H1 (cell line): ENCODE measurements around the gene RGR. TPM values are rescaled to one million over a fixed set of nuclear protein-coding genes. Genes with fewer than 3 reads are reported as not detected.

Source experiments
- CTCF ChIA-PET: fragments of 300-600 bp; sonication (Branson Sonifier 250); formaldehyde crosslinking; loops from one replicate; lab custom pipeline; 2021; ENCODE audit not compliant: partially characterized antibody; lab: Charles Lee
- POLR2A ChIA-PET: fragments of 300-600 bp; sonication (Branson Sonifier 250); formaldehyde crosslinking; loops from one replicate; lab custom pipeline; 2021; ENCODE audit warnings: inconsistent platforms; ENCODE audit not compliant: partially characterized antibody; lab: Charles Lee
- DNase-seq, 2 experiments: peaks; one replicate each; pipeline versions ENCODE4 v3.0.0 to v3.0.0-alpha.2; 2010 to 2022; ENCODE audit warnings: low spot score in 2 of 2, low read depth in 1 of 2, mixed read lengths in 1 of 2
- FAIRE-seq: peaks from 2 replicates; lab custom pipeline; 2011; peaks lifted over from hg19 to GRCh38; lab: Jason Lieb, UNC
- H2AFZ ChIP-seq: 2 replicates; pipeline ENCODE4 v1.8.1; 2012; ENCODE audit warnings: low read length, inconsistent platforms
- H2AK5ac ChIP-seq: 2 replicates; pipeline ENCODE4 v1.6.1; 2013; ENCODE audit warnings: low read depth, low read length
- H2BK120ac ChIP-seq: replicated peaks from 2 replicates; pipeline ENCODE3; 2013; ENCODE audit warnings: low read depth, low read length, inconsistent platforms
- H2BK12ac ChIP-seq: 2 replicates; pipeline ENCODE4 v1.6.1; 2013; ENCODE audit warnings: low read depth, low read length
- H2BK15ac ChIP-seq: 2 replicates; pipeline ENCODE4 v1.6.1; 2013; ENCODE audit warnings: low read length
- H2BK20ac ChIP-seq: 2 replicates; pipeline ENCODE4 v1.6.1; 2013; ENCODE audit warnings: low read length
- H2BK5ac ChIP-seq: 2 replicates; pipeline ENCODE4 v1.6.1; 2013; ENCODE audit warnings: low read depth, low read length
- H3K14ac ChIP-seq: 2 replicates; pipeline ENCODE4 v1.6.1; 2013; ENCODE audit warnings: inconsistent platforms; ENCODE audit not compliant: insufficient read length
- H3K18ac ChIP-seq: 2 replicates; pipeline ENCODE4 v1.6.1; 2013; ENCODE audit warnings: low read length; ENCODE audit errors: extremely low read depth
- H3K23ac ChIP-seq: 2 replicates; pipeline ENCODE4 v1.6.1; 2013; ENCODE audit warnings: inconsistent platforms; ENCODE audit not compliant: insufficient read length
- H3K23me2 ChIP-seq: 2 replicates; pipeline ENCODE4 v1.6.1; 2013; ENCODE audit warnings: low read depth, low read length
- H3K27ac ChIP-seq: 2 replicates; pipeline ENCODE4 v1.6.1; 2011; ENCODE audit warnings: low read depth, low read length, inconsistent platforms
- H3K27me3 ChIP-seq, 4 experiments: replicated peaks in 1 of 4; 1 replicate in 1 of 4; 2 replicates in 3 of 4; pipeline versions ENCODE4 v1.6.1 to v1.8.1; 2011 to 2013; ENCODE audit warnings: low read length in 3 of 4, mild to moderate bottlenecking in 3 of 4, inconsistent platforms in 2 of 4, mixed read lengths in 2 of 4, moderate library complexity in 1 of 4; ENCODE audit not compliant: control insufficient read depth in 3 of 4, insufficient read depth in 3 of 4; ENCODE audit errors: extremely low read depth in 1 of 4
- H3K36me3 ChIP-seq, 4 experiments: 2 replicates each; pipeline versions ENCODE4 v1.6.1 to v1.8.1; 2011 to 2013; ENCODE audit warnings: mild to moderate bottlenecking in 4 of 4, low read length in 3 of 4, moderate library complexity in 2 of 4, control low read depth in 1 of 4, inconsistent platforms in 1 of 4; ENCODE audit not compliant: insufficient read depth in 4 of 4, control insufficient read depth in 2 of 4
- H3K4ac ChIP-seq: replicated peaks from 2 replicates; pipeline ENCODE3; 2013; ENCODE audit warnings: low read length, low read depth, mixed read lengths, inconsistent platforms; ENCODE audit not compliant: insufficient read length
- H3K4me1 ChIP-seq, 4 experiments: replicated peaks in 1 of 4; 1 replicate in 1 of 4; 2 replicates in 3 of 4; pipeline versions ENCODE4 v1.6.1 to v1.8.1; 2011 to 2013; ENCODE audit warnings: low read length in 3 of 4, inconsistent platforms in 2 of 4, mixed read lengths in 1 of 4; ENCODE audit not compliant: insufficient read depth in 4 of 4, control insufficient read depth in 3 of 4
- H3K4me2 ChIP-seq, 2 experiments: 2 replicates each; pipeline versions ENCODE4 v1.6.1 to v1.8.1; 2011 to 2013; ENCODE audit warnings: low read depth in 2 of 2, low read length in 2 of 2, control low read depth in 1 of 2, inconsistent platforms in 1 of 2, mild to moderate bottlenecking in 1 of 2; ENCODE audit not compliant: insufficient read depth in 1 of 2
- H3K4me3 ChIP-seq, 4 experiments: fragments of 200-600, 300-600 bp in 1 of 4; sonication (generic), shearing (Covaris generic), sonication (Bioruptor Twin) in 1 of 4; 2 replicates each; pipeline versions ENCODE4 v1.5.1 to v1.8.1; 2011 to 2016; ENCODE audit warnings: low read length in 4 of 4, low read depth in 3 of 4, control low read depth in 2 of 4, inconsistent platforms in 2 of 4, mild to moderate bottlenecking in 2 of 4, mixed read lengths in 1 of 4, moderate library complexity in 1 of 4; ENCODE audit not compliant: insufficient read depth in 2 of 4; ENCODE audit errors: extremely low read depth in 1 of 4
- H3K56ac ChIP-seq: replicated peaks from 2 replicates; pipeline ENCODE3; 2013; ENCODE audit warnings: low read depth, mild to moderate bottlenecking, mixed read lengths, low read length, inconsistent platforms; ENCODE audit not compliant: insufficient read length
- H3K79me1 ChIP-seq: 2 replicates; pipeline ENCODE4 v1.6.1; 2013; ENCODE audit warnings: low read depth, low read length, control low read depth
- H3K79me2 ChIP-seq, 2 experiments: 2 replicates each; pipeline versions ENCODE4 v1.6.1 to v1.8.1; 2012 to 2013; ENCODE audit warnings: low read length in 2 of 2, mild to moderate bottlenecking in 2 of 2, inconsistent platforms in 1 of 2; ENCODE audit not compliant: insufficient read depth in 2 of 2, control insufficient read depth in 1 of 2
- H3K9ac ChIP-seq, 4 experiments: replicated peaks in 1 of 4; 1 replicate in 1 of 4; 2 replicates in 3 of 4; pipeline versions ENCODE4 v1.6.1 to v1.8.1; 2011 to 2013; ENCODE audit warnings: low read depth in 3 of 4, low read length in 3 of 4, control low read depth in 2 of 4, mild to moderate bottlenecking in 2 of 4, moderate library complexity in 2 of 4, inconsistent platforms in 1 of 4; ENCODE audit errors: extremely low read depth in 1 of 4
- H3K9me3 ChIP-seq, 2 experiments: 2 replicates each; pipeline versions ENCODE4 v1.6.1 to v1.8.1; 2012 to 2013; ENCODE audit warnings: mild to moderate bottlenecking in 2 of 2, moderate library complexity in 2 of 2, control low read depth in 1 of 2, inconsistent platforms in 1 of 2, low read depth in 1 of 2, low read length in 1 of 2, mixed read lengths in 1 of 2; ENCODE audit not compliant: insufficient read depth in 2 of 2
- H4K20me1 ChIP-seq, 2 experiments: replicated peaks in 1 of 2; 2 replicates each; pipeline versions ENCODE3 to v1.8.1; 2011 to 2013; ENCODE audit warnings: inconsistent platforms in 2 of 2, low read length in 2 of 2, mild to moderate bottlenecking in 1 of 2; ENCODE audit not compliant: insufficient read depth in 2 of 2, control insufficient read depth in 1 of 2
- H4K5ac ChIP-seq: 2 replicates; pipeline ENCODE4 v1.6.1; 2013; ENCODE audit warnings: low read length, low read depth, mixed read lengths, inconsistent platforms; ENCODE audit not compliant: insufficient read length
- H4K8ac ChIP-seq: 2 replicates; pipeline ENCODE4 v1.8.0; 2013; ENCODE audit warnings: mild to moderate bottlenecking, moderate library complexity, low read length, inconsistent platforms; ENCODE audit not compliant: insufficient read depth; ENCODE audit errors: extremely low read depth
- H4K91ac ChIP-seq: replicated peaks from 2 replicates; pipeline ENCODE3; 2013; ENCODE audit warnings: low read length, mixed read lengths, inconsistent platforms; ENCODE audit not compliant: insufficient read length
- CEBPB ChIP-seq: IDR thresholded peaks from 2 replicates; pipeline ENCODE4 v1.6.1; 2012; ENCODE audit warnings: low read depth, low read length
- CHD2 ChIP-seq: IDR thresholded peaks from 2 replicates; pipeline ENCODE4 v1.6.1; 2012; ENCODE audit warnings: low read length, improper control_type of control experiment
- CTCF ChIP-seq, 3 experiments: IDR thresholded peaks; 1 replicate in 2 of 3; 2 replicates in 1 of 3; pipeline versions ENCODE4 v1.5.1 to v1.6.1; 2011; ENCODE audit warnings: low read length in 3 of 3, mild to moderate bottlenecking in 3 of 3, inconsistent platforms in 2 of 3, low read depth in 1 of 3, moderate library complexity in 1 of 3; ENCODE audit not compliant: insufficient read depth in 1 of 3; ENCODE audit errors: control extremely low read depth in 1 of 3
- JUN ChIP-seq: IDR thresholded peaks from 2 replicates; pipeline ENCODE4 v1.6.1; 2011; ENCODE audit warnings: low read depth, mild to moderate bottlenecking, improper control_type of control experiment, low read length
- JUND ChIP-seq: IDR thresholded peaks from 2 replicates; pipeline ENCODE4 v1.6.1; 2011; ENCODE audit warnings: mild to moderate bottlenecking, improper control_type of control experiment, low read length
- RAD21 ChIP-seq, 2 experiments: IDR thresholded peaks in 1 of 2; conservative IDR thresholded peaks in 1 of 2; 2 replicates each; pipeline ENCODE4 v1.6.1; 2011; ENCODE audit warnings: low read depth in 2 of 2, low read length in 2 of 2, improper control_type of control experiment in 1 of 2, inconsistent platforms in 1 of 2, mild to moderate bottlenecking in 1 of 2, moderate library complexity in 1 of 2
- TCF12 ChIP-seq: IDR thresholded peaks from 2 replicates; pipeline ENCODE4 v1.6.1; 2011; ENCODE audit warnings: low read depth, mild to moderate bottlenecking, low read length
- TEAD4 ChIP-seq: IDR thresholded peaks from 2 replicates; pipeline ENCODE4 v1.6.1; 2012; ENCODE audit warnings: low read depth, low read length, inconsistent platforms, mixed read lengths
- USF2 ChIP-seq: IDR thresholded peaks from 2 replicates; pipeline ENCODE4 v1.6.1; 2011; ENCODE audit warnings: low read length, improper control_type of control experiment
- WGBS, 2 experiments: shearing (Covaris generic) in 1 of 2; methylation state at CpG; one replicate each; pipeline versions ENCODE4 v1.1.6 to v1.1.7; 2013 to 2015; ENCODE audit warnings: low lambda C conversion rate in 2 of 2, mixed read lengths in 2 of 2, inconsistent platforms in 1 of 2, low coverage in 1 of 2, missing lambda C conversion rate in 1 of 2; ENCODE audit not compliant: insufficient replicate concordance in 2 of 2, insufficient coverage in 1 of 2, insufficient read length in 1 of 2; ENCODE audit errors: extremely low coverage in 1 of 2, missing lambda C conversion rate in 1 of 2; 5-methylcytosine and 5-hydroxymethylcytosine counted together
- polyA plus RNA-seq, 7 experiments: library from polyadenylated mRNA; depleted of rRNA in 3 of 7; stranded (reverse) in 5 of 7; unstranded in 2 of 7; fragments of >200 nt in 5 of 7; fragments of 200-250 nt in 2 of 7; gene quantifications; 1 replicate in 5 of 7; 2 replicates in 1 of 7; 4 replicates in 1 of 7; pipeline versions ENCODE4 v1.2.1 to v1.2.3, GENCODE V29; 2011 to 2013; ENCODE audit warnings: missing spikeins in 2 of 7, mixed read lengths in 2 of 7
- total RNA-seq: library from RNA; stranded (reverse); fragmentation: NEBNext Ultra II Directional; extraction: Animal tissue kit (Norgen Biotek cat#: 25700); gene quantifications from 2 replicates; pipeline ENCODE4 v1.2.1, GENCODE V29; 2021

RGR gene
- total and polyA plus RNA-seq, 2 of the 8 experiments (the other 6 are each of a cell fraction or from before 2014, with no cell fraction given): not detected

GRCh38 chr10:84267503-84268126, 22.8 kb downstream of the RGR start:
- Histone ChIP-seq H3K4me2 (no peak overlapping the region), H3K27me3 (no peaks in the 10 kb centered on the region), H3K27ac (no peak overlapping the region), H3K79me2 (no peaks in the 10 kb centered on the region), H2AFZ (peak overlapping the region; percentile 70), H3K14ac (no peak overlapping the region), H3K36me3 (no peaks in the 10 kb centered on the region), H4K91ac (peak overlapping the region; percentile 47), H2BK20ac (no peak overlapping the region), H3K79me1 (no peaks in the 10 kb centered on the region), H3K9me3 (no peaks in the 10 kb centered on the region), H2AK5ac (no peak overlapping the region), H3K4ac (no peak overlapping the region), H2BK5ac (no peak overlapping the region), H3K23ac (no peak overlapping the region), H4K5ac (no peak overlapping the region), H2BK15ac (no peak overlapping the region), H3K56ac (no peak overlapping the region), H2BK12ac (0 out of 2 replicates have a peak overlapping the region, but pooled peaks have one; percentile 56), H3K18ac (no peak overlapping the region), H3K4me3 (no peak overlapping the region), H3K4me1 (no peaks in the 10 kb centered on the region), H3K9ac (no peak overlapping the region), H4K20me1 (no peaks in the 10 kb centered on the region), H3K23me2 (no peaks in the 10 kb centered on the region), H4K8ac (no peak overlapping the region; the same call in 1 of the 2 replicates), H2BK120ac (peak overlapping the region; percentile 74)
- WGBS, 2 experiments: 43% methylated on average over 7 of the region's 7 CpGs; no CpG with 5 or more reads in 1 of the 2 experiments
- DNase-seq (peak; percentile 53 to 89), FAIRE-seq (peak; percentile 19)
- POLR2A ChIA-PET: interaction anchor here (0.9 kb wide), 1 partner anchor 60 kb away, joined by 3 read pairs; the partner anchor contains the start of gene CCSER2
- CTCF ChIA-PET: interaction anchor here (0.5 to 15.5 kb wide), 58 partner anchors 8 to 743 kb away, joined by 3 to 558 read pairs (median 5); partner anchors contain the start of genes CCSER2, LRIT2 and RGR
- TF ChIP-seq CHD2: no peak
- no peak for TF ChIP-seq USF2
- peak; percentile 58 for TF ChIP-seq TEAD4
- TF ChIP-seq CTCF (IDR thresholded peaks at IDR 0.05; ENCODE audit: control extremely low read depth in 1 of 3, insufficient read depth in 1 of 3, low read depth in 1 of 3, low read length in 3 of 3): peak; percentile 85 to 98 (median 94)
- TF ChIP-seq CEBPB: no peak
- TF ChIP-seq TCF12: 0 out of 2 replicates have a peak, but pooled peaks have one; percentile 18
- peak; percentile 73 to 84 for TF ChIP-seq RAD21 (IDR thresholded peaks at IDR 0.05 in 1 of 2, conservative IDR thresholded peaks at IDR 0.05 in 1 of 2; ENCODE audit: low read depth in 2 of 2, low read length in 2 of 2)
- no peak for TF ChIP-seq JUND
- no peak for TF ChIP-seq JUN
